CD4-positive, alpha-beta T cell treated with Interleukin-21 for 1 hour (primary cell): ENCODE data around the gene GNG7.
"Not testable (repeated sequence)": the region's sequence is repeated elsewhere in the genome, so short reads cannot be mapped to it uniquely, and the experiment has no call there.

ENCODE experiments used
- DNase-seq: peaks from one replicate; pipeline ENCODE4 v3.0.0-alpha.2; 2020

The GNG7 gene

DNA sequence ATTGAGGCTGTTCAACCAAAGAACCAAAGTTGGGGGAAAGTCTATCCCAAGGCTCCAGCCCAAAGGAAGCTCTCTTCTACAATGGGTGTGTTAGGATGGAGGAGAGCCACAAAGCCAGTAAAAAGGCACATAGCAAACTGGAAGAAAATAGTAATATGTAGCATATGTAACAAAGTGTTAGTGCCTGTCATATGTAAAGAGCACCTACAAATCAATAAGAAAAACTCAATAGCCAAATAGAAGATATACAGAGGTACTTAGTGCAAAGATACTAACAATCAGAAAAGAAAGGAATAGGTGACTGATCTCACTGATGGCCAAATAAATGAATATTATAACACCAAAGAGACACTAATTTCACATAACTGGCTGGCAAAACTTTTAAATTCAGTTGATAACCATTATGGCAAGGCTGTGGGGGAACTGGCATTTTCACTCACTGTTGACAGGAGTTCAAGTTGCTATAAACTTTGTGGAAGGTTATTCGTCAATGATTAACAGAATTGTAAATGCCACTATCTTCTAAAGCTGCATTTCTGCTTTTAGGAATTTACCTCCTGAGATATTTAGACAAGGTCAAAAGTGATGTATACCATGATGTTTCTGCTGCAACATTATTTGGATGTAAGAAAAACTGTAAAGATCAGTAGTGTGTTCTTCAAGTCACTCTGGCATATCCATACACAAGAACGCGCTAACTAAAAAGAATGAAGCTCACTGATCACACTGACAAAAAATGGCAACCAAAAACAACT lies 110.8 kb downstream of the GNG7 start:
- no peak for DNase-seq

- DNase-seq, result no peak
Observed at GRCh38 chr19:2590630-2591399, 111.7 kb downstream of the GNG7 start.

GRCh38 chr19:2589441-2589840 lies 113.1 kb downstream of the GNG7 start:
- DNase-seq, result no peak

GRCh38 chr19:2588081-2588777 lies 114.3 kb downstream of the GNG7 start:
- no peak for DNase-seq

- no peak for DNase-seq
Observed at GRCh38 chr19:2587001-2587719, 115.3 kb downstream of the GNG7 start.

GRCh38 chr19:2586196-2586595 lies 116.3 kb downstream of the GNG7 start:
- no peak for DNase-seq

DNA sequence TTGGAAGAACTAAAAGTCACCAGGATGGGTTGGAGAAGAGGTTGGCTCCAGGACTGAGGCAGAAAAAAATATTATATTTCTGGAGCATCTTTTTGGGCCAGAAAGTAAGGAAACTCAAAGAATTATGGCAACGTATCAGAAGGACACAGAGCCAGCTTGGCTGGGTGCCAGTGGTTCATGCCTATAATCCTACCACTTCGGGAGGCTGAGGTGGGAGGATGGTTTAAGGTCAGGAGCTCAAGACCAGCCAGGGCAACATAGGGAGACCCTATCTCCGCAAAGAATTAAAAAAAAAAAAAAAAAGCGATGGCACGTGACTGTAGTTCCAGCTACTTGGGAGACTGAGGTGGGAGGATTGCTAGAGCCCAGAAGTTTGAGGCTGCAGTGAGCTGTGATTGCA lies 118.5 kb downstream of the GNG7 start:
- DNase-seq, result no peak

DNA sequence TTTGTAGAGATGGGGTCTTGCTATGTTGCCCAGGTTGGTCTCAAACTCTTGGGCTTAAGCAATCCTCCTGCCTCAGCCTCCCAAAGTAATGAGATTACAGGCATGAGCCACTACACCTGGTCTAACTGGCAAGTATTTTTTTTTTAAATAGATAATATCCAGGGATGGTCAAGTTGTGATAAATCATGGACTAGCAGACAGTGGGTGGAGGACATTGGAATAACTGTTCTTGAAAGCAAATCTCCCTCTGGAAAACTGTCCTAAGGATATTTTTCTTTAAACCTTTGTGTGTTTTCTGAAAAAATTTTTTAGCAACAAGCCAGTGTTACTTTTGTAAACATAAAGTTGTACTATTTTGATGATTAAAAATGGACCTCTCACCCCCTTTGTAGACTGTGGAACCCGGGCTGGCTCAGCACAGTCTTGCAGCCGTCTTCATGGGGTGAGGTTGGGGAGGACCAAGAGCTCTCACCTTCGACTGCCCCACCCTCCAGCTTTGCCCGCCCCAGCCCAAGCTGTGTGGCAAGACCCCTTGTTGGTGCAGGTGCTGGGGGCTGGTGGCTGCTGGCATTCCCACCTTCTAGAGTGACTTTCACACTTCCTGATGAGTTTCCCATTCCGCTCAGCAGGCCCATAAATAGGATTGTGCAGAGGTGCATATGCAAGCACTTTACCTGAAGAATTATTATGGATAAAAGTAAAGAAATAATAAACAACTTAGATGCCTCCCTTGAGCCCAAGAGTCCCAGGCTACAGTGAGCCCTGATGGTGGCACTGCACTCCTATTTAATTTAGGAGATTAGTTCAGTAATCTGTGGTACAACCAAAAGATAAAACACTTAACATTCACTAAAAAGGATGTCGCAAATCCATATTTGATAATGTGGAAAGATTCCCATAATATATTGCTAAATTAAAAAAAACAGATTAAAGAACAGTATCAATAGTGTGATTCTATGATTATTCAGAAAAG lies 119.2 kb downstream of the GNG7 start:
- no peak for DNase-seq

GRCh38 chr19:2580396-2580795 lies 122.1 kb downstream of the GNG7 start:
- DNase-seq, result not testable (repeated sequence)

DNA sequence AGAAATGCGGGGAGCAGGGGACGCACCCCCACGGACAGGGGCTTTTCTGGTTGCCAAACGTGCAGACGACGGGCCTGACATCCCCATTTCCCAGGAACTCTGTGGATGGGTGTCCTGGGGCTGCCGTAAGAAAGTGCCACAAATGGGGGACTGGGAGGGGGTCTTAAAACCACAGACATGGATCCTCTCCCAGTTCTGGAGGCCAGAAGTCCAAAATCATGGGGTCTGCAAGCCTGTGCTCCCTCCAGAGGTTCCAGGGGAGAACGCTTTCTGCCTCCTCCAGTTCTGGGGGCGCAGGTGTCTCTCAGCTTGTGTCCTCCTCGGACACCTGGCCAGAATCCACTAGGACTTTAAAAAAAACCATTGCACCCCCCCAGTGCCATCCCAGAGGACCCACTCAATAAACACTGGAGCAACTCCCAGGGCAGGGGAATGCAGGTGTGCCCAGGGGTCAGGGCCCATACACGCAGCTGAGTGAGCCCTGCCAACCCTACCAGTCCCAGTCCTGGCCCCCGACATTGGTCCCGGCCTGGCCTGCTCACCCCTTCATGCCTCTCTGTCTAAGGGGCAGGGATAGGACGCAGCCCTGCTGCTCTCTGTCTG lies 122.7 kb downstream of the GNG7 start:
- DNase-seq, result no peak

DNA sequence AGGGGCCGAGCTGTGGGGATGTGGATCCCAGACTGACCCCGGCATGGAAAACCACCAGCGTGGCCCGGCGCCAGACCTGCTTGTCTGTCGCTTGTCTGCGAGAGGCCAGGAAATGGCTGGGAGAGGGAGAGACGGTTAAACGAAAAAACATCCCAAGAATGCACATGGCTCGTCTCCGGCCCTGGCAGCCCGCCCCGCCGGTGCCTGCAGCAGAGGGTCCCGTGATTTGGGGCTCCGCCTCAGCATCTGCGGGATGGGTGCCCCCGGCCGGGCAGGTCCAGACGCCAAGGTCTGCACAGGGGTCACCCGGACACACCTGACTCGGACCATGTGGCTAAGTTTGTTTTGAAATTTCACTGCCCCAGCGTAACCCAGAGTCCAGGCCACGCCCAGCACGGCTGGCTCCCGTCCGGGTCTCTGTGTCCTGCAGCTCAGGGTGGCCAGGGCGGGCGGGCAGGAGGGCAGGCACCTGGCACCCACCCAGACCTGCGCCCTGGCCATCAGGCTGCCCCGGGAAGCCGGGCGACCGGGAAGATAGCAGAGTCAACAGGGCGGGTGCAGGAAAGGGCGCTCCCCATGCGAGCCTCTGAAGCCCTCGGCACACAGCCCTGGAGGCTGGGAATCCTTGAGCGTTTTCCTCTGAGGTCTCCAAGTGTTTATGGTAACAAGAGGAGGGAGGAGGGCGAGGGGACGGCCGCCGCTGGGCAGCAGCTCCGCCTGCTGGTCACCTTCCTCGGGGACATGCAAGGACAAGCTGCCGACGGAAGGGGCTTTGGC lies 123.4 kb downstream of the GNG7 start:
- DNase-seq, result peak; percentile 73

DNA sequence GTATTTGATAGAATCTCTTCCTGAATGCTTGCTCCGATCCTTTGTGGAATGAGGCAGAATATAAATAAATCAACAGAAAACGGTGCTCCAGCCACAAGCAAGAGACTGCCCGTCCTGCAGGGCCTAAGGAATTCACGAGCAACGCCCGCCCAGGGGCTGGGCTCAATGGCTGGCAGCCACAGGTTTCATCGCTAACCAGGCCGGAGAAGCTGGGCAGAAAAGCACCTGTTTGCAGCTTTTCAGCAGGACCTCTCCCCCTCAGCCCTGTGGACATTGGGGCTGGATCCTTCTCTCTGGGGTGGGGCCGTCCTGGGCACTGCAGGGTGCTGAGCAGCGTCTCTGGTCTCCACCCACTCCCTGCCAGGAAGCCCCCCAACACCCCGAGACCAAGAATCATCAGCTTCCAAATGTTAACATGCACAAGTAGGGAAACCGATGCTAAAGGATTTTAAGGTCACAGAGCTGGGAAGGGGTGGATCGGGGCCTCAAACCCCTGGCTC lies 124.1 kb downstream of the GNG7 start:
- no peak for DNase-seq

GRCh38 chr19:2577722-2578335 lies 124.7 kb downstream of the GNG7 start:
- no peak for DNase-seq

DNA sequence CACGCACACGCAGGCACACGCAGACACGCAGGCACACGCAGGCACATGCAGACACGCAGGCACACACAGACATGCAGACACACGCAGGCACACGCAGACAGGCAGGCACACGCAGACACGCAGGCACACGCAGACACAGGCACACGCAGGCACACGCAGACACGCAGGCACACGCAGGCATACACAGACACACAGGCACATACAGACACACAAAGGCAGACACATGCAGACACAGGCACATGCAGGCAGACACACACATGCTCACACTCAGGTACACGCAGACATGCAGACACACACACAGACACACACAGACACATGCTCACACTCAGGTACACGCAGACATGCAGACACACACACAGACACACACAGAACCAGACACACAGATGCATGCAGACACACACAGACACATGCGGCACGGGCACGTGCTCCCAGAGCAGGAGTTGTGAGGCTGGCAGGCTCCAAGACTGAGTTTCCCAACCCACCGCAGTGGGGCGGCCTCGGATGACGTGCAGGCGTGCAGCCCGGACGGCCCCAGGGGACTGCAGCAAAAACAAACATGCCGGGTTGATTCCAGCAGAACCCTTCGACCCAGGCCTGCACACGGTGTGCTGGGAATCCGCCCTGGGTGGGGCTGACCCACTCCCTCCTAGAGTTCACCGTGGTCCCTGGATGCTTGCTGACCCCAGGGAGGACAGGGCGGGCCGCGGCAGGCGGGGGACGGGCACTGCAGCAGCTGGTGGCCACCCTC lies 126.6 kb downstream of the GNG7 start:
- no peak for DNase-seq

GRCh38 chr19:2574971-2575630 lies 127.4 kb downstream of the GNG7 start:
- DNase-seq, result no peak

- no peak for DNase-seq
Observed at GRCh38 chr19:2574478-2574931, 128.0 kb downstream of the GNG7 start.

DNA sequence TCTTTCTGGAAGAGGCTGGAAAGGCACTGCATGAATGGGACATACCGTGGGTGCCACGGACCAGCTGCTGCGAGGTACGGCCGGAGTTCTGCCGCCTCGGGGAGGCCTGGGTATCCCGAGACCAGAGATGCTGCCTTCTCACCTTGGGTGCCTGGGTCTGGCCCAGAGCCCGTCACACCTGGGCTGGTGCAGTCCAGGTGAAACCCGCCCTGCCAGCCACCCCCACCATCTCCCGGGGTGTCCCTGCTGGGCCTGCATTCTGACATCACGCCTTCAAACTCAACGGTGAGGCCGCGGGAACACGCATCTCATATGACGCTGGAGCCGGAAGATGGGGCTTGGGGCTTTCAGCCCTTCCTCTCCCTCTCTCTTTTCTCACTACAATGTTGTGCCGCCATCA lies 128.6 kb downstream of the GNG7 start:
- DNase-seq, result no peak

DNA sequence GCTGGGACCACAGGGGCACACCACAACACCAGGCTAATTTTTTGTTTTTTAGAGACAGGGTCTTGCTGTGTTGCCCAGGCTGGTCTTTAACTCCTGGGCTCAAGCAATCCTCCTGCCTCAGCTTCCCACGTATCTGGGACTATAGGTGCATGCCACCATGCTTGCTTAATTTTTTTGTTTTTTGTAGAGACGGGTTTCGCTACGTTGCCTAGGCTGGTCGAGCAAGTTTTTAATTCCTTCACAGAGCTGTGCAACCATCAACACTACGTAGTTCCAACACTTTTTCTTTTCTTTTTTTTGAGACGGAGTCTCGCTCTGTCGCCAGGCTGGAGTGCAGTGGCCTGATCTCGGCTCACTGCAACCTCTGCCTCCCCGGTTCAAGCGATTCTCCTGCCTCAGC lies 130.3 kb downstream of the GNG7 start:
- DNase-seq, result not testable (repeated sequence)
